Stimulated activated CD4-positive, alpha-beta T cell treated with anti-CD3 and anti-CD28 coated beads, Interleukin-2, amount 100 ng/mL, for 48 hours (primary cell): ENCODE measurements around the gene AUTS2.

Experiments
- DNase-seq, 2 donors: peaks; one replicate each; pipeline ENCODE4 v3.0.0-alpha.2; 2020

The AUTS2 gene

DNA sequence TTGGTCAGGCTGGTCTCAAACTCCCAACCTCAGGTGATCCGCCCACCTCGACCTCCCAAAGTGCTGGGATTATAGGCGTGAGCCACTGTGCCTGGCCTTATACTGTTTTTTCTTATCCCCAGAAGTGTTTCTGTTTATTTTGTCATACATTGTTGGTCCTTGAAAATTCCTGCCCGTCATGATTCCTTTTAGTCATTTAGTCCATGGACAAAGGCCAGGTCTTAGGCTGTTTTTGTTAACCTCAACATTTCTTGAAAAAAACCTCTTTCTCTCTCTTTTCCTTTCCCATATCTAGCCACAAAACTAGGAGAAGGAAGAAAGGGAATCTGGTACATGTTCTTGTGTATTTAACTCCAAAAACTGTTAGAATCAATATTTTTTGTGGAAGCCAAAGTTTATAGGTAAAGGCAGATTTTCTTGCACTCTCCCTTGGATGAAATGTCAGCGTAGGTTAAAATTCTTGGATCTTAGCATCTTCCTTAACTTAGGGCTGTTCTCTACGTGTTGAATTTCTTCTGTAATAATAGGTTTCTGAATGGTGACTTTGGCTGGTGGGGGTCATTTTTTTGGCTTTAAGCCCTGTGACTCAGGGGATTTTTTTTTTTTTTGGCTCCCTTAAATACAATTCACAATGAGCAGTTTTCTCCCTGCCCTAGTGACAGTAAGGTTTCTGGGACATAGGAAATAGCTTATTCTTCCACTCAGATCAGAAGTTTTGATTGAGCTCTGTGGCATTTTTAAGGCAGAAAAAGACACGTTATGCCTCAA lies 500.8 kb downstream of the AUTS2 start:
- DNase-seq = no peak

DNA sequence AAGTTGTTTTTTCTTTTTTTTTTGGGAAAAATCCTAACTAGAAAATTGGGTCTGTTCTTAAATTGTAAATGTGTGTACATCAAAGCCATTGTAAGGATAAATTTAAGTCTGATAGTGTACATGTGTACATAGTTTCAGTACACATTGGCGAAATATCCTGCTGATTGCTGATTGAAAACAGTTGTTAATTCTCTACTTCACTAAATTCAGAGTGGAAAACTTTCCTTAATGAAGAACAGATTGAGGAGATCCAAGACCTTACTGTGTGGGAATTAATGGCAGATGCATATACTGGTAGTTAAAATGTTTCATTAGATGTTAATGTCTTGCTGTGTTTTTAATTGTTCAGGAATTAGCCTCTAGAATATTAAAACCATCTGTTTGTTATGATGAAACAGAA lies 506.0 kb downstream of the AUTS2 start:
- DNase-seq = no peak

DNA sequence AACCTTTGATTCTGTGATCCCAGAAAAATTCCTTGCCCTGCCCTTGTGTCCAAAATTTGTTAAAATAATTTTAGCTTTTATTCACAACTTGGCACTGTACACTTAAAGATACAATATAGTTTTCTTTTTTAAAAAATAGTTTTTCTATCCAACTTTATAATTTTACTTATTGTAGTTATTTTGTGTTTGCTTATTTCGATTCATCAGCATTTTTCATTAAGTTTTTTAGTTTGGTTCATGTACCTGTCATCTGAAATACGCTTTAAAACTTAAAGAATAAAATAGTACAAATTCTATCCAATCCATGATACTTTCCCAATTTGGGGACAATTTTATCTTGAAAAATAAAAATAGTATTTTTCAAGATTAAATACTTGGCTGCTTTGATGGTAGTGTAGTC lies 514.8 kb downstream of the AUTS2 start:
- DNase-seq = no peak

DNA sequence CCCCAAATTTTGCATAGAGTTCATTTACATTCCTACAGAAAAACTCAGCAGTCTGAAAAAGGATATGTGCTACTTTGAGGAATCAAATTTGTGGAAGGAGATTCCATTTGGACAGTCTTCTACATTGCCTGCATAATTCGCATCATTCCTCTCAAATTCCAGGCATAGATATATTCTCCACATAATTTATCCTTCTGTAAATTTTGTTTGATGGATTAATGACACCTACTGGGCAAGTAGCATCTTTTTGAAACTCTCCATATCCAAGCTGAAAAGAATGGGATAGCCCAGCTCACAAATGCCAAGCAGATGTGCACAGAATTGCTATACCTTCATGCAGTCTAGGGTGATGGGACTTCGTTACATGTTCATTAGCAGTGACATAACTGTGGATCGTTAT lies 515.3 kb downstream of the AUTS2 start:
- DNase-seq = no peak

DNA sequence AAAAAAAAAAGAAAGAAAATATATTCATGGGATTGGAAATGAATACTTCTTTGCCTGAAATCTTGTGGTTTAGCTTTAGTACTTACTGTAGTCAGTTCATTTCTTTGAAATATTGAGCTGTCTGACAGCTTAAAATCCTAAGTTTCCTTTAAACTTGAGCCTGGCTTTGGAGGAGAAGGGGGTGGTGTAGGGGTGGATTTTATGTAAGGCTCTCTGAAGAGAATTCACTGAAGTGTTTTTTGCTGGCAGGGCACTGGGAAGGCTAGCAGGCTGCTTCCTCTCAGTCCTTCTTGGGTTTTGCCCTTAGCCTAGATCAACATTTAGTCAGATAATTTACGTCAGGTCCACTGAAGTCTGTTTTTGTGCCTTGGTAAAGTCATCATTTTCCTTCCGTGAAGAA lies 516.5 kb downstream of the AUTS2 start:
- no peak for DNase-seq

DNA sequence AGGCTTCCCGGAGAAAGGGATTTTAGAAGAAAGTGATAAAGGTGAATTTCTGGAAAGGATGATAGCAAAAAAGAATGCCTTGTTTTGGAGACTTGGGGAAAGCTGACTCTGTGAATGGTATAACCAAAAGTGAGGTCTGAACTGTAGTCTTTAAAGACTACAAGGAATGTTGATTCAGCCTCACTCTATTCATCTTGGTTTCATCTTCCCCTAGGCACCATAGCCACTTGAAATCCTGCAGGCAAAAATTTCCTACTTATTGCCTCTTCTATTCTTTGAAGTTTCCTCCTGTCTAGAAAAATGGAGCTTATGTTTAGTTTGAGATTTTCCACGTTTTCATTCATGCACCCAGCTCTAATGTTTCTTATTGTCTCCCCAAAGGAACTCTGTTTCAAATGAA lies 518.0 kb downstream of the AUTS2 start:
- no peak for DNase-seq

DNA sequence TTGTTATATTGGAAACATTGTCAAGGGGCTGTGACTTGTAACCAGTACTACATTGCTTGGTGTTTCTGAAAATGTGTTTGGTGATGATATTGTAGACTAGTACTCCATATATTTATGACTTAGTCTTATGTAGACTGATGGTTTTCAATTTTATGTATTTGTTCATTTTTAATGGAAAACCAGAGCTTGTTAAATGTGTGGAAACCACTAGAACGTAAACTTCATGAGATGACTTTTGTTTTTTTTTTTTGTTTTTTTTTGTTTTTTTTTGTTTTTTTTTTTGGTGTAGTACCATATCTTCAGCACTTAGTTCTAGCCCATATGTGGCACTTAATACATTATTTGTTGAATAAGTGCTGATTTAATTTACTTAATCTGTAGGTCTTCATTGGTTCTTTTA lies 518.6 kb downstream of the AUTS2 start:
- DNase-seq = no peak

DNA sequence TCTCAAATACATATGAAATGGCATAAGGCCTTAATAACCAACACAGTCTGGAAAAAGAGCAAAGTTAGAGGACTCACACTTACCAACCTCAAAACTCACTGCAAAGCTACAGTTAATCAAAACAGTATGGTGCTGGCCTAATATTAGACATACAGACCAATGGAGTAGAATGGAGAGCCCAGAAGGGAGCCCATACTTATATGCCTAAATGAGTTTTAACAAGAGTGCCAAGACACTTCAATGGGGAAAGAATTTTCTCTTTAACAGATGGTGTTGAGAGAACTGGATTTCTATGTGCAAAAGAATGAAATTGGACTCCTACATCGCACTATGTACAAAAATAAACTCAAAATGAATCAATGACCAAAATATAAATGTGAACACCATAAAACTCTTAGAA lies 522.6 kb downstream of the AUTS2 start:
- no peak for DNase-seq

DNA sequence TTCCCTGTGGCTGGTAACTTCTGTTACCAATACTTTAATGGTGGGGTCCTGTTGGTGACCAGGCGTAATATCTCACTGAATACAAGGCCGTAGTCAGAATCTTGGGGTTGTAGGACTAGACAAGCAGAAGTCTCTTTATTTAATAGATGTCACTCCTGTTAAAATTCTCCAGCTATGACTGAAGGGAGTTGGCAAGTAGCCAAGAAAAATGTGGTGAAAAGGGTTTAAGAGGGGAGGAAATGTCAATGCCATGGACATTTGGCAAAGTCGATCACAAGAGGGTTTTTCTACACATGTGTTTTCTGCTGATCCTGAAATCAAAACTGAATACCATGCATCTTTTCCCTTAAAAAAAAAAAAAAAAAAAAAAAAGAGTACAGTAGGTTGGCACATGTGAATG lies 533.5 kb downstream of the AUTS2 start:
- no peak for DNase-seq

DNA sequence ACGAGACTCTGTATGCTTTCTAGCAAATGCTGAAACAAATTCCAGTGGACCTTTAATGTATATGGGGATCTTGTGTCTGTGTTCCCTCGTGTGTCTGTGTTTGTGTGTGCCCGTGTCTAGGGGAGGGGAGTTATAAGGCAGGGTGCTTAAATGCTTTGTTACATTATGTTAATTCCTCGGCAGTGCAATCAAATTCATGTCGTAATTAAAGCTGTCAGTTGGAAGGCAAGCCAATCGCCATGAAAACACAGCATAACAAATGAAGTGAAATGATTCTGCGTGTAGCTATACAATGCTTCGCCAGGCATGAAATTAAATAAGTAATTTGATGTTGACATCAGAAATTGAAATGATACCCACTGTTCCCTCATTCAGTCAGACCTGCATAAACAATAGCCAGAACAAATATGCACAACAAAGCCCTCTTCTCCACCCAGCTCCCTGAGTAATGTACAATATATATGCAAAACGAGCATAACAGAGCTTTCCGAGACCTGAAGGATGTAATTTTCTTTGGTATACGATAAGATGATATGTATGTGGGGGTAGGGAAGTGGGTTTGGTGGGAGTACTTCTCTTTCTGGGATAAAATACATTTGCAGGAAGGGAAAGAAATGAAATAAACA lies 534.1 kb downstream of the AUTS2 start:
- no peak for DNase-seq

DNA sequence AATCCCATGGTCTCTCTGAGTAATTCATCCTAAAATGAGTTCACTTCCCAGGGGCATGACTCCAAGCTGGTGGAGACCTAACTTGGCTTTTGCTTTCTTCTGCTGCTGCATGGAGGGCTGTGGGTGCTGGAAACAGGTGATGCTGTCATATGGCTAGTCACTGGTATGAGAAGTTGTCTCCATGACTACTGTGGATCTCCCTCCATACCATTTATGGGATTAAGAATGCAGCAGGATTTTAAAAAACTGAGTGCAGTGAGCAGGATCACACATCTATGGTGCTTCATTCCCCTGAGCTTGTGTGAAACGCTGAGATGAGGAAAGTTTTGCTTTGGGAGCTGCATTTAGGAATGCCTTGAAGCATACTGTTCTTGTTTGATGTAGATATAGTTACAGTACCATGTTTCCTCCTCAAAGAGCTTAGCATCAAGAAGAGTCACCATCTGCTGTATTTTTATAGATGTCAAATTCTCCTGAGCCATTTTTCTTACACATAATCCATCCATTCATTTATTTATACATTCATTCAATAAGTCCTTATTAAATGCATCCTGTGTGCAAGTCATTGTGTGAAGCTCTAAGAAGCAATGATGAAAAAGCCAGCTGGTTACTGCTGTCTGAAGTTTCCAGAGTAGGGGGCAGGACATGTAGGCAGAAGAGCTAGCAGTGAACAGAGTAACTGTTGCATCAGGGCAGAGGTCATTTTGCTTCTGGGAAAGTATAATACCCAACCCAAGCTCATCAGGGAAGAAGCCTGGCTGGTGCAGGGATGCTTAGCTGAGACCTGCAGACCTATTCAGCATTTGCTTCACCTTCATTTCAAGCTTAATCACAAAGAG lies 534.8 kb downstream of the AUTS2 start:
- no peak for DNase-seq

DNA sequence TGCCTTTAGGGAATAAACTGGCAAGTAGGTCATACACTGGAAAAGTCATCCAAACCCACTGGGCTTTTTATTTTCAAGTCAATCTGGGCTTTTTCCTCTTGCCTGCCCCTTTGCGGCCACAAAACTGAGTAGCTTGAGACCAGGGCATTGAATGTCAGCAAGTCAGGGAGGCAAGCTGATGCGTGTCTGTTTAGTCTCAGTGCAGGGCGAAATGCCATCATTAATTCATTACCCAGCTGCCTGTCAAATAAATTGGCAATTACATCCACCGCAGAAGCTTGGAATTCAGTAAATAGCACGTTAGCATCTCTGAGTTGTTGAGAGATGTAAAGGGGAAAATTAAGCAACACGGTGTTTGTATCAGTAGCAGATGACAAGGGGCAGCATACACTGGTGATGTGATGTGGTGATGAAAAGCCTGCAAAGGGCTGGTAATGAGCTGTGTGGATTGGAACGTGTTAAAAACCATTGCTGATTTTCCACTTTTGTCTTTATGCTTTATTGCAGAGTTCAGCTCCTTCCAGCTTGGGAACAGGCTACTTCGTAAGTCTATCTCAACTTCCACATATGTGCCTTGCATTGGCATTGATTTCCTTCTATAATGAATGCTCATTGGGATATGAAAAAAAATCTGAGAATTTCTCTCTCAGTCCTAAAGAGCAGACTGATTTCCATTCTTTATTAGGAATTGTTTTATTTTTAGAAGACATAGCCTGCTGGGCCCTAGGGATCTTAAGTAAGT lies 535.9 kb downstream of the AUTS2 start:
- DNase-seq = no peak

DNA sequence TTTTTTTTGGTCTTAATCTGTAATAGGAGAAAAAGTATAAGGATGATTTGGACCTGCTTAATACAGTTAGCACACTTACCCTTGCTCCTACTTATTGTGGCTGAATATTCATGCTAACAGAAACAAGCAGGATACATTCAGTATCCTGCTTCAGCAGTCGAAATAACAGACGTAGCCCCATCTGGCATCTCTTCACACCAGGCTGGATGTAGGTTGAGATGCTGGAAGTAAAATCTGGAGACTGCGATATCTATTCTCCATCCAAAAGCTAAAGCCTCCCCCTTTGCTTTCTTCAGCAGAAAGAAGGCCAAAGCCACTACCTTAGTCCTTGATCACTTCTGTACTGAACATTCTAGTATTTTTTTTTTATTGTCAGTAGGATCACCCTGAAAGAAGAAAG lies 537.4 kb downstream of the AUTS2 start:
- no peak for DNase-seq

DNA sequence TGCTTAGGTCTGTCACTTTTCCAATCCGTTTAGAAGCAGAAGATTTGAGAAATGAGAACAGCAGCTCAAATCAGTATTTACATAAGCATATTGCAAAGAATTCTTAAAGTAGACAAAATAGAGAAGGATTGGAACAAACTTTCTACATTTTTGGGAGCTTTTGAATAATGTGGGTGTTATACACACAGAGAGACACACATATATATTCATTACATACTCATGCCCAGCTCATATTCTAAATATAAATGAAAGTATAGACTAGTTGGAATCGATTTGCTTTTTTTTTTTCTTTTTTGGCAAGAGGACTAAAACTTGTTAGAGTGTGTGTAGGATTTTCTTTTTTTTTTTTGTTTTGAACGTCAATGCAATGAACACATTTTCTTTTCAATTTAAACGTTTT lies 538.9 kb downstream of the AUTS2 start:
- DNase-seq = no peak

DNA sequence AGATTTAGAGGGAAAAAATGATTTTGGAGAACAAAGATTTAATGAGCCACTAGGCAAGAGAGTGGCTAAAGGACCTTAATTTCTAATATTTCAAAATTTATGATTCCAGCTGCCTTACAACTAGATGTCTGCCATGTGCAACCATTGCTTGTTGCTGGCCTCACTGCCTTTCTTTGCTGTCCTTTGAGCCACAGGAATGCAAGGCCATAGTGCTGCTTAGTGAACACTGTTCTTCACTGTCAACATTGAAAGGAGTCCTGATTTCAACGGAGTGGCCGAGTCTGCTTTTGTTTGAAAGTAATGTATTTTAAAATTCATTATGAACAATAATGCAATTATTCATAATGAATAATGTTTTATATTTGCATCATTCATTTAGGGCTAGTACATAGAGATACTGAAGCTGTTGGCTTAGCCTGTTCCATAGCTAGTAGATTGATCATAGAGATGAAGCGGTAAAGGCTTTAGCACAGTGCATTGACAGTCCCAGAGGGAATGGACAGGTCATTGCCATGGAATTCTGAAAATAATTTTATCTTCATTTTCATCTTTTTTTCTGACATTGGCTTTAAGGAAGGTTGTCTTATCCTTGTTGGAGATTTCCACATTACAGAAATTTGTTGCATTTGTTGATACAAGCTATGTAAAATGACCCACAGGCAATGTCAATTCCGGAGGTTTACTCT lies 544.1 kb downstream of the AUTS2 start:
- no peak for DNase-seq

DNA sequence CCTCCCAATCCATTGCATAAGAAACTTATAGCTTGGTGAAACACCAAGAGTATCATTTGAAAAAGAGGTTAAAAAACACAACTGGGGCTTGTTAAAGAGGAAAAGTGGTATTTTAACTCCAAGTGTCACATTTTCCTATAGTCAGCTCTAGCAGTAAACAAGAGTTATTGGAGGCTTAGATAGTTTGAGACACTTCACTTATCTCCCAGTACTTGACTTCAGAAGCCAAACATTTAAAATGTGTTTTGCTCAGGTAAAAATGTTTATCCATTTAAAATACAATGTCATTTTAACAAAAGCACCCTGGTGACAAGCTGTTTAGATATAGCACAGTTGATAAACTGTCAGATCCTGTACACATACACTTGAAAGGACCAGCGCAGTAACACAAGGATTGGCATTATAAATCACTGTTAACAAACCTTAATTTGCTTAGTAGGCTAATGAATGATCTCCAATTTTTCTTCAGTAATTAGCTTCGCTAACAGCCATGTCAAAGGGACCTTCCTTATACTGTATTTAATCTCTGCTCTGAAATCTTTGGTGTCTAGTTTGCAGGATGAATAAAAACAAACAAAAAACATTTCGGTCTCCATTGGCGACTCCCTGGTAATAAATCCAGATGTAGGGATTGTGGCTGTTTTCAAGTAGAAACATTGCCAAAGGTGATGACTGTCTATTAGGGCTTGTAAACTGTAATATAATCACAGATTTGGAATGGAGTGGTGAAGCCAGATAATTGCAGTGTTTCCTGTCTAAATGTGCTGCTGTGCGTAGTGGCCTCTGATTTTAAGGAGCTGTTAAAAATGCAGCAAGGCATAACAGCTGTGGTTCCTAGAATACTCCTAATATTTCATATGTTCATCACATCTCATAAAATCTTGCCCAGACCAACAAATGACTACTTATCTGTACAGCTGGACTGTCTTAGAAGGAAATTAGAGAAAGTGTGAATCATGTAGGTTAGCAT lies 545.1 kb downstream of the AUTS2 start:
- no peak for DNase-seq

DNA sequence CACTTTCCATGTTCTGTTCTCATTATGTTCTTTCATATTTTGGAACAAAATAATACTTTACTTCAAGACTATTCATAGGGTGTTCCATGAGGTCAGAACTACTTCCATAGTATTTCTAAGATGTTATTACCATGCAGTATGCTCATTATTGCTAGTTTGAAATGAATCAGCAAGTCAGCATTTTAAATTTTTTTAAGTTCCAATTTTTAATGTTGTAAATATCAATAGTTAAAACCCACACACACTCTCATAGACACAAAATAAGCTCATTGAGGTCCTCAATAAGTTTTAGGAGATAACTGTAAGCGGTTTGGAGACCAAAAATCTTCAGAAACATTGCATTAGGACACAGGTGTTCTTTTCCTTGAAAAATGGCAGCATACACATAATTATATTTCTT lies 550.7 kb downstream of the AUTS2 start:
- no peak for DNase-seq

DNA sequence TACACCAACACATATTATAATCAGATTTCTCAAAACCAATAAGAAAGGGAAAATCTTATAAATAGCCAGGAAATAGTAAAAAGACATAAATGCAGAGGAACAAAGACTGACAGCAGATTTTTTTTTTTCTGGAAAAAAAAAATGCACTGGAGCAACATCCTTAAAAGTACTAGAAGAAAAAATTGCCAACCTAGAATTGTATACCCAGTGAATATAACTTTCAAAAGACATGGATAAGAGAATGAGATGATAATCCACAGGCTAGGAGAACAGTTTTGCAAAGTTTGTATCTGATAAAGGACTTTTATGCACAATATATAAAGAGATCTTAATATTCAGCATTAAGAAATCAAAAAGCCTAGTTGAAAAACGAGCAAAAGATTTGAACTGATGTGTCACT lies 554.0 kb downstream of the AUTS2 start:
- no peak for DNase-seq

DNA sequence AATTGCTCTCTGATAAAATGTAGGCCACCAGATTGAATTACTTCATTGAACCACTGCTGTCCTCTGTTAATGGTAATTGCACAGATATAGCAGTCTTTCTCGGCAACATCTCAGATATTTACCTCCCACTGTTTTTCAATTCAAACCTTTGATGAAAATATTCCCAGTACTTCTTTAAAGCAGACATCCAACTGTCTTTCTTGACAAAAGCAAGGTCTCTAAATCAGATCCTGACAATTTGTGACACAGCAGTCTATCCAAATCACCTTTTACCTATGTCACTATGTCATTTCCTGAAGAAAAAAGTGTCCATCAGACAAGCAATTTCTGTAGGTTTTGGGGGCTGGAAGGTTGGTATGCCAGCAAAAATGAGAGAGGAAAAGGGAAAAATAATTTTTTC lies 555.7 kb downstream of the AUTS2 start:
- no peak for DNase-seq

DNA sequence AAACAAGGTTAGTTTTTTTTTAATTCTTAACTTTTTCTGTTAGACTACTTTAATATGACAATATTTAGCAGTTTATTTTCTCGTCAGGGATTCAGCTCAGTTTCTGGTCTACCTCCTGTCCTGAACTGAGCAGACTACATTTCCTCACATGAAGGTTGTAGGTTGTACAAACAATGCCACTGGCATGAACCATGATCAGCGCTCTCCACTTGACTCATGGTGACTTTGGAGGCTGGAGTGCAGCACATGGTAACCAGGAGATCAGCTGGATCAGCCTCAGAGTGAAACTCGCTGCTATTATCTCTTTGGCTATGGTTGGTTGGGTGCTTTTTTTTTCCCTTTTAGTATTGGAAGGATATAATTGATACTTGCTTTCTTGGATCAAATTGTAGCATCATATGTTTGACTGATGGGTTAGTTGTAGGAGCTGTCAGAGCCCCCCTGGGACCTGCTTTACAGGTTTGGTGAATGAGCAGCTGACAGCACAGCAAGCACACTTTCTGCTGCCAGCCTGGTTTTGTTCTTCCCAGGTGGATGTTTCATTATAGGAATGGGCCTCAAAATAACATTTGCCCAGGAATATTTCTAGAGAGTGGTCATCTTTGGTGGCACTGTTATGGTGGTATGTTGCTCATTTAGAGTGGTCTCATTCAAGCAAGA lies 556.4 kb downstream of the AUTS2 start:
- no peak for DNase-seq

DNA sequence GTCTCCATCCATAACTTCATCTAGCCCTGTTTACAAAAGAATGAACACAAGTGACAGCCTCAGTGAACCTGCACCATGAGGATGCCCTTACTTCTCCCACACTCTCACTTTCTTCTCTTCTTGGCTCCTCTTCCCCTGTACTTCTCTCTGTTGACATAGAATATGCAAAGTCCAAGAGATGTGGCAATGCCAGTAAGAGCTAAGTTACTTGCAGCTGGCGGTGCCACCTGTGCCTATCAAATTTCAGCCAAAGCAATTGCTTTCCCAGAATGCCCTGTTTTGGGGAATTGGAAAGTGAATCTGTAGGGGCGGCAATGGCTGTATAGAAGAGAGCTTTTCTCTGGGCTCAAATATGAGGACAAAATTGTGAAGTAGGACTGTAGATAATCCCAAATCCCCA lies 557.8 kb downstream of the AUTS2 start:
- no peak for DNase-seq
